NCI-H1092 treated with DMSO at 0.1 percent for 48 hours (cell line): ENCODE measurements around the gene KCNC3.

Experiments used
- DNase-seq: peaks from one replicate; lab custom pipeline; 2025; lab: John Stamatoyannopoulos, UW

Gene KCNC3

DNA sequence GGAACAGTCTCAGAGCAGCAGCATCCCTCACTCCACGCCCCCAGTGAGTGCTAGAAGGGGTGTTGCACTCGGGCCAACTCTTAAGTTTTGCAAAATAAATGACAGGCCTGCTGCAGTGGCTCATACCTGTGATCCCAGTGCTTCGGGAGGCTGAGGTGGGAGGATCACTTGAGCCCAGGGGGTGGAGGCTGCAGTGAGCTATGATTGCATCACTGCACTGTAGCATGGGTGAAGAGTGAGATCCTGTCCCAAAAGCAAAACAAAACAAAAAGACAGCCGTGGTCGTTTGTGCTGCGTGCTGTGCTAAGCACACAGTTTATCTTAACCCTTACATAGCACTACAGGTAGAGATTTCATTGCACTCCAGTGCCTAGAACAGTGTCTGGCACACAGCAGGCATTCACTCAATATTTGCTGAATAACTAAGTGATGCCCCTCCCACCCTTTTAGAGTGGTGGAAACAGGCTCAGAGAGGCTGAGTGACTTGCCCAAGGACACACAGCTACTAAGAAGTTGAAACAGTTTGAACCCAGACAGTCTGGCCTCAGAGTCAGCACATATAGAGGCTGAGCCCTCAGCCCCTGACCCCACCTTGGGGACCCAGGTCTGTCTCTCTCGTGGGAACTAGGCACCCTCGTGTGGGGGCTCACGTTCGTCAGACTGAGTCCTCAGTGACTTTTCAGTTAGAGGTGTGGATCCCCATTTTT is 18.3 kb downstream of the KCNC3 start:
- no peak for DNase-seq

DNA sequence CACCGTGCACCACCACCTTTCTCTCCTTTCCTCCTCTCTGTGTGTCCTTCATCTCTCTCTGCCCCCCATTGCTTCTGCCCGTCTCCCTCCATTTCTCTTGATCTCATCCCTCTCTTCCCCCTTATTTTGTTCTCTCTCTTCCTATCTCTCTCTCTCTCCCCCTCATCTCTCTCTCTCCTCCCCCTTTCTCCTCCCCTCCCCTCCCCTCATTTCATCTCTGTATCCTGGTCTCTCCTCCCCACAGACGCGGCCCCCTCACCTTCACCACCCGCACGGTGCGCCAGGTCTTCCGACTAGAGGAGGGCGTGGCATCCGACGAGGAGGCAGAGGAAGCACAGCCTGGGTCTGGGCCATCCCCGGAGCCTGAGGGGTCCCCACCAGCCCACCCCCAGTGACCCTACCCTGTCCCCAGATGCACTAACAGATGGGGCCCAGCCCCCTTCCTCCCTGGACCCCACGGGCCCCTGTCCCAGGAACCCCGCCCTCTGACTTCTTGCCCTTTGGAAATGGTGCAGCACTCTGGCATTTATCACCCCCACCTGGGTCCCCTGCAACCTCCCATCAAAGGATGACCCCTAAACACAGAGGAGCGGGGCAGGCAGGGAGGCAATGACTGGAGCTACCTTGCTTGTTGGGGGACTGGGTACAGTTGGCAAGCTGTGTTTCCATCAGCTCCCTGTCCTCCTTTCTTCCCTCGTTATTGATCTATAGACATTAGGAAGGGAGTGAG is 19.6 kb downstream of the KCNC3 start:
- no peak for DNase-seq

DNA sequence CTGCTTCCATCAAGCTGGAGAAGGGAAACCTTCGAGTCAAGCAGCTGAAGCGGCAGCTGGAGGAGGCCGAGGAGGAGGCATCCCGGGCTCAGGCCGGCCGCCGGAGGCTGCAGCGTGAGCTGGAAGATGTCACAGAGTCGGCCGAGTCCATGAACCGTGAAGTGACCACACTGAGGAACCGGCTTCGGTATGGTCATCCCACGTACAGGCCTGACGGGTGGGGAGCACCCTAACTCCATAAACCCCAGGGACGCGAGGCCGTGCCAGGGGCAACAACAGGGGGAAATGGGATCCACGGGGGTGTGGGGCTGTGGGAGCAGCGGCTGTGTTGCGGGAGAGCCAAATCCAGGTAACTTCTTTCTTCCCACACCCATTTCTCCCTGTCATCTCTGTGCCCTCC is 20.2 kb downstream of the KCNC3 start:
- no peak for DNase-seq

DNA sequence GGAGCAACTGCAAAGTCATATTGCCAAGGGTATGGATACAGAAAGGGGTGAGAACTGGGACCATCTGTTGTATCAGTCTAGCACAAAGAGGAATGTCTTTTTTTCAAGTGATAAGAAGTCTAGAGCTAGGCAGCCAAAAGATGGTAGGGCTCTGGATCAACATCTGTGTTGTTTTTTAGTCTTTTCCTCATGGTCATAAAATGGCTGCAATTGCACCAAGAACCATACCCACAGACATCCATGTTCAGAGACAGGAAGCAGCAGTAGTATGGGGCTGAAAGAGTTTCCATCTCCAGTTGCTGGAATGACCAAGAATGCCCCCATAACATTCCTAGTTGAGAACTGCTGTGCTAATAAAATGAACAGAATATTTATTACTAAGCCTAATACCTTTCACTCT is 25.6 kb downstream of the KCNC3 start:
- DNase-seq, result no peak

DNA sequence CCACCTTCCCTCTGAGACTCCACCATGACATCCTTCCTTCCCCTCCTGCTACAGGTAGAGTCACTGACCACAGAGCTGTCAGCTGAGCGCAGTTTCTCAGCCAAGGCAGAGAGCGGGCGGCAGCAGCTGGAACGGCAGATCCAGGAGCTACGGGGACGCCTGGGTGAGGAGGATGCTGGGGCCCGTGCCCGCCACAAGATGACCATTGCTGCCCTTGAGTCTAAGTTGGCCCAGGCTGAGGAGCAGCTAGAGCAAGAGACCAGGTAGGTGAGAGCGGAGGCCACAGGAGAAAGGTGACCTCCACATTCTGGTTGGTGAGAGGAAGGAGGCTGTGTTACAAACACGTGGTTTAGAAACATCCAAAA is 27.6 kb downstream of the KCNC3 start:
- no peak for DNase-seq

DNA sequence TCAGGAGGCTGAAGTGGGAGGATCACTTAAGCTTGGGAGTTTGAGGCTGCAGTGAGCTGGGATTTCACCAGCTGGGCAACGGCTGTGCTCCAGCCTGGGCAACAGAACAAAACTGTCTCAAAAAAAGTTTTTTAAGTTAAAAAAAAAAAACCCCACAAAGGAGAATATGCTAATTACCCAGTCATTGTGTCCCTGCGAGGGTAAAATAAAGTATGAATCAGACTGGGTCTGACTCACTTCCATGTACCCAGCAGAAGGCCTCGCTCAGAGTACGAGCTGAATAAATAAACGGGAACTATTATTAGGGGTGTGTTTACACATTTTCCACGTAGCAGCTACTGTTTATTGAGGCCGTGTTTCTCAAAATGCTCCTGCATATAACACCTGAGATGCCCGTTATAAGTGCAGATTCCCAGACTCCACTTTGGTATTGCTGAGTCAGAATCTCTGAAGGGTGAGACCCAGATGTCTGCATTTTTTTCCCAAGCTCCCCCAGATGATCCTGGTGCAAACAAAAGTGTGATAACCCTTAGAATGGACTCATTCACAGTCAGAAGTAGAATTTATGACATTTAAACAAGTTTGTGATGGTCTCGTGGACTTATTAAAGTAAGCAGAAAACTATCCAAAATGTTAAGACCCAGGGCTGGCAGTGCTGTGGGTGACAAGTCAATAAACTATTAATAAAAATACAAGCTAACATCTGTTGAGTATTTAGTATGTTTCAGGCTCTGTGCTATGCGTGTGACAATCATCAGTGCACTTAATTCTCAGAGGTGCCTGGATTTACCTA is 28.2 kb downstream of the KCNC3 start:
- no peak for DNase-seq

DNA sequence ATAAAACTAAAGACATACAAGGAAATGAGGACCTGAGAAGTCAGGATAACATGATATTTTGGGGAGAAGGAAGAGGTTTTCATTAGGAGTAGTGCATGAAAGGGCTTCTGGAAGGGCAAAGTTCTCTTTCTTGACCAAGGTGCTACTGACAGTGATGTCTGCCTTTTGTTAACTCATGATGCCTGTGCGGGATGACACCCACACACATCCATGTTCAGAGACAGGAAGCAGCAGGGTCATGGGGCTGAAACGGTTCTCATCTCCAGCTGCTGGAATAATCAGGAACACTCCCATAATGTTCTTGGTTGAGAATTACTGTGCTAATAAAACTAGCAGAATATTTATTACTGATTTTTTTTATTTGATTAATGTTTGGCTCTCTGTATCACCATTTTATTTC is 29.1 kb downstream of the KCNC3 start:
- DNase-seq, result no peak

DNA sequence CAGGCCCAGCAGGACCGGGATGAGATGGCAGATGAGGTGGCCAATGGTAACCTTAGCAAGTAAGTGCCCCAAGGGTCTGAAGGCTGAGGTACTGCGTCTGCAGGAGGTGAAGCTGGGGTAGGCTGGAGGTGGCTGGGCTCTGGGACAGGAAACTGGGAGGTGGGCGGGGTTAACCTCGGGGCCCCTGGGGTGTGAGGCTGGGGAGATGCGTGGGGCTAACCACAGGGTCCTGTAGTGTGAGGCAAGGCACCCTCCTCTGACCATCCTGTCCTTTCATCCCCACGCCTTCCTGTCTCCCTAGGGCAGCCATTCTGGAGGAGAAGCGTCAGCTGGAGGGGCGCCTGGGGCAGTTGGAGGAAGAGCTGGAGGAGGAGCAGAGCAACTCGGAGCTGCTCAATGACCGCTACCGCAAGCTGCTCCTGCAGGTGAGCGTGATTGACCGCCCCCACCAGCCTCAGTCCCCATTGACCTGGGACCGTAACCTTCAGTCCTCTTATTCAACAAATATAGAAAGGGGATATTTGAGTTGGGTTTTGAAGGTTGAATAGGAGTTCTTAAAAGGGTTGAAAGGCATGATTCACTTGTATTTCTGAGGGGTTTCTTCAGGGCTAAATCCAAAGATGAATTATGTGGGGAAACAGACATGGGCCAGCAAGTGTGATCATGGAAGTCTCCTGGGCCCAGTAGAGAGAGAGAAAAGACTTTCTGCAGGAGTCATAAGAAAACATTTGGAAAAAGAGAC is 35.7 kb downstream of the KCNC3 start:
- no peak for DNase-seq

DNA sequence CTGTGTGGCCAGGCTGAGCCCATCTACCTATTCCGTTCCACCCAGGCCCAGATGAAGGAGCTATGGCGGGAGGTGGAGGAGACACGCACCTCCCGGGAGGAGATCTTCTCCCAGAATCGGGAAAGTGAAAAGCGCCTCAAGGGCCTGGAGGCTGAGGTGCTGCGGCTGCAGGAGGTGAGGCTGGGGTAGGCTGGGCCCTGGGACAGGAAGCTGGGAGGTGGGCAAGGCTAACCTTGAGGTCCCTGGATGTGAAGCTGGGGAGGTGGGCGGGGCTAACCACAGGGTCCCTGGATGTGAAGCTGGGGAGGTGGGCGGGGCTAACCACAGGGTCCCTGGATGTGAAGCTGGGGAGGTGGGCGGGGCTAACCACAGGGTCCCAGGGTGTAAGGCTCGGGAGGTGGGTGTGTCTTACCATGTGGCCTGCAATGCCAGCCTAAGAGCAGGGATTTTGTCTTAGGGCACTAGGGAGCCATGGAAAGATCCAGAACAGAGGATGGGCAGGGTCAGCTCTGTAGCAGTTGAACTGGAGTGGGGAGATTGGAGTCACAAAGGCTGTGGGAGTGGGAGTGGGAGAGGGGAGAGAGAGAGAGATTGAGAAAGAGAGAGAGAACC is 36.9 kb downstream of the KCNC3 start:
- no peak for DNase-seq

DNA sequence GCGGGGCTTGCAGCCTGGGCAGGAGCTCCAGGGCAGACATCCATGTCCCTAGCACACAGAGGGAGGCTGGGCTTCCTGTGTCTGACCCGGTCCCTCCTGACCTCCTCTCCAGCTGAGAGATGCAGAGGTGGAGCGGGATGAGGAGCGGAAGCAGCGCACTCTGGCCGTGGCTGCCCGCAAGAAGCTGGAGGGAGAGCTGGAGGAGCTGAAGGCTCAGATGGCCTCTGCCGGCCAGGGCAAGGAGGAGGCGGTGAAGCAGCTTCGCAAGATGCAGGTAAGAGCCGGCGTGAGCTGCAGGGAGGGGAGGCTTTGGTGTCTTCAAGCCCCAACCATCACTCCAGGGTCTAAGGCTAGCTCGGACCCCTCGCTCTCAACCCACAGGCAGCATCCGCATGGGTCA is 38.4 kb downstream of the KCNC3 start:
- no peak for DNase-seq

DNA sequence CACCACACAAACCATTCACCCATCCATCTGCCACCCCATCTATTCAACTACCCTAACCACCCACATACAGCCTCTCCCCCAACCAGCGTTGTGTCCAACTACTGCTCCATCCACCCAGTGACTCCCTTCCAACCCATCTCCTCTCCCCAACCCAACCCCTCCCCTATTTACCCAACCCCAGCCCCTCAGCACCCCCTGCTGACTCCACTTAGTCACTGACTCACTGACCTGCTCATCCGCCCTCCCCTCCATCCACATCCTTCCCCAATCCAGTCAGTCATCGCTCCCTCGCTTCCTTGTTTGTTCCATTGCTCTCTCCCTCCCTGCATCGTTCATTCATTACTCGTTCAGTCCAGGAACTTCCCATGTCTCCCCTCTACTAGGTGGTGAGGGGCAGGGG is 39.2 kb downstream of the KCNC3 start:
- DNase-seq, result no peak

DNA sequence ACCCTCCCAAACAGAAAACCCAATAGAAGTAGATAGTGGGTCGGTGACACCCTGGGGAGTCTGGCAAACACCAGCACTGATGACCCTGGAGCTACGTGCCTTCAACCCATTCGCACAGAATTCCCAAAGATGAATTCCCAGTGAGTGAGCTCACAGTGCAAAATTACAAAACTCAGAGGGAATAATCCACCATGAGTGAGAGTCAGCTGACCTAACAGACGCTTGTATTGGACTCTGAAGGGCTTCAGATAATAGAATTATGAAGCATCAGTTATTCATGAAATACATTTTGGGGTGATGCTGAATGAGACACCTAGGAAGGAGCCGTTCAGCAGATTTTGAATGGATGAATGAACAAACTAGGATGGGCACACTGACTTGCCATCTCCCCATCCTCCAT is 40.2 kb downstream of the KCNC3 start:
- DNase-seq, result no peak

DNA sequence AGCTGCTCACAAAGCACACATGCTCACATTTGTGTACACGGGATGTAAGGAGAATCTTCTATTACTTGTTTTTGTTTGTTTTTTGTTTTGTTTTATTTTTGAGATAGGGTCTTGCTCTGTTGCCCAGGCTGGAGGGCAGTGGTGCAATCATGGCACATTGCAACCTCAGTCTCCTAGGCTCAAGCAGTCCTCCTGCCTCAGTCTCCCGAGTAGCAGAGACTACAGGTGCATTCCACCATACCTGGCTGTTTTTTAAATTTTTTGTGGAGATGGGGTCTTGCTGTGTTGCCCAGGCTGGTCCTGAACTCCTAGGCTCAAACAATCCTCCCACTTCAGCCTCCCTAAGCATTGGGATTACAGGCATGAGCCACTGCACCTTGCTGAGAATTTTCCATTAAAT is 41.8 kb downstream of the KCNC3 start:
- DNase-seq, result no peak

DNA sequence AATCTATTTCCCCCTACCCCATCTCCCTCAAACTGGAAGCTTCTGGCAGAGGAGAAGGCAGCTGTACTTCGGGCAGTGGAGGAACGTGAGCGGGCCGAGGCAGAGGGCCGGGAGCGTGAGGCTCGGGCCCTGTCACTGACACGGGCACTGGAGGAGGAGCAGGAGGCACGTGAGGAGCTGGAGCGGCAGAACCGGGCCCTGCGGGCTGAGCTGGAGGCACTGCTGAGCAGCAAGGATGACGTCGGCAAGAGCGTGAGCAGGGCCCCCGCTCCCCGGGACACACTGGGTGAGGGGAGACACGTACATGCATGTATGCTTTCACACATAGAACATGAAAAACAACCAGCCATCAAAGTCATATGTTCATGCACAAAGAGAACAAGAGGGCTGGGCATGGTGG is 42.7 kb downstream of the KCNC3 start:
- no peak for DNase-seq

DNA sequence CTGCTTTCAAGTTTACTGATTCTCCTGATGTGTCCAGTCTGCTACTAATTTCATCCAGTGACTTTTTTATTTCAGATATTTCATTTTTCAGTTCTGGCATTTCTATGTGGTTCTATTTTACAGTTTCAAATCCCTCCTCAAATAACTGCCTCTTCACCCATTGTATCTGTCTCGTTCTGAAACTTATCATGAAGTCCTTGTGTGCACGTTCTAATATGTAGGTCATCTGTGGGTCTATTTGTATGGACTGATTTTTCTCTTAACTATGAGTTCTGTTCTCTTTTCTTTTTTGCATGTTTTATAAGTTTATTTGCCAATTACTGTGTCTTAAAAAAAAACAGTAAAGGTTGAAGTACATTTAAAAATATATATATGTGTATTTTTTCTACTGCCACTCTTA is 43.3 kb downstream of the KCNC3 start:
- DNase-seq, result no peak

DNA sequence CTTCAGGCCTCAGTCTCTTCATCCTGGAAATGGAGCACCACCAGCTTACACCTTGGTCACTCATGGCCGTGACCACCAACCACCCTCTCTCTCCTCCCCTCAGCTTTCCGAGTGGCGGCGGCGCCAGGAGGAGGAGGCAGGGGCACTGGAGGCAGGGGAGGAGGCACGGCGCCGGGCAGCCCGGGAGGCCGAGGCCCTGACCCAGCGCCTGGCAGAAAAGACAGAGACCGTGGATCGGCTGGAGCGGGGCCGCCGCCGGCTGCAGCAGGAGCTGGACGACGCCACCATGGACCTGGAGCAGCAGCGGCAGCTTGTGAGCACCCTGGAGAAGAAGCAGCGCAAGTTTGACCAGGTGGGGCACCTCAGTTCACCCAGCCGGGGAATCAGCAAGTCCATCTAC is 47.7 kb downstream of the KCNC3 start:
- DNase-seq, result no peak

DNA sequence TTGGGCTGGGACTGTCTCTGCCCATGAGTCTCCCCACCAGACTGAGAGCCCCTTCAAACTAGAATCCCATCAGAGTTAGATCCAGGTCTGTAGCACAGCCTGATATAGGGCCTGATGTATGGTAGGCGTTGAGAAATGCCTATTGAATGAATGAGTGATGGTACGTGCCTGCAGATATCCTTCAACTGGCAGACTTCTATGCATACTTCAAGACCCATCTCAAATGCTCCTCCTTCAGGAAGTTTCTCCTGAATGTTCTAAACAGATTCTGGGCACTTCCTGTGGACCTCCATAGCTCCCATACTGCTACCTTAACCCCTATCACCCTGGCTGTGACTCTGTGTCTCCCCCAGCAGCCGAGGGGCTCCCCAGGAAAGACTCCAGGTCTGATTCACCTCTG is 48.2 kb downstream of the KCNC3 start:
- DNase-seq, result no peak

DNA sequence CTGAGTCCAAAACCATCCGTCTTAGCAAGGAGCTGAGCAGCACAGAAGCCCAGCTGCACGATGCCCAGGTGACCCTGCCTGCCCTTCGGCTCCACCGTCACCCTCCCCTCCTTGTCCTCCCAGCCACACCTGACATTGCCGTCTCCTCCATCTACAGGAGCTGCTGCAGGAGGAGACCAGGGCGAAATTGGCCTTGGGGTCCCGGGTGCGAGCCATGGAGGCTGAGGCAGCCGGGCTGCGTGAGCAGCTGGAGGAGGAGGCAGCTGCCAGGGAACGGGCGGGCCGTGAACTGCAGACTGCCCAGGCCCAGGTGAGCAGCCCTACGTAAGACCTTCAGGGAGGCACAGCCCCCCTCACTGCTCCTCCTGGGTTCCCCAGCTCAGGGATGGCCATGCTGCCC is 49.1 kb downstream of the KCNC3 start:
- DNase-seq, result no peak

DNA sequence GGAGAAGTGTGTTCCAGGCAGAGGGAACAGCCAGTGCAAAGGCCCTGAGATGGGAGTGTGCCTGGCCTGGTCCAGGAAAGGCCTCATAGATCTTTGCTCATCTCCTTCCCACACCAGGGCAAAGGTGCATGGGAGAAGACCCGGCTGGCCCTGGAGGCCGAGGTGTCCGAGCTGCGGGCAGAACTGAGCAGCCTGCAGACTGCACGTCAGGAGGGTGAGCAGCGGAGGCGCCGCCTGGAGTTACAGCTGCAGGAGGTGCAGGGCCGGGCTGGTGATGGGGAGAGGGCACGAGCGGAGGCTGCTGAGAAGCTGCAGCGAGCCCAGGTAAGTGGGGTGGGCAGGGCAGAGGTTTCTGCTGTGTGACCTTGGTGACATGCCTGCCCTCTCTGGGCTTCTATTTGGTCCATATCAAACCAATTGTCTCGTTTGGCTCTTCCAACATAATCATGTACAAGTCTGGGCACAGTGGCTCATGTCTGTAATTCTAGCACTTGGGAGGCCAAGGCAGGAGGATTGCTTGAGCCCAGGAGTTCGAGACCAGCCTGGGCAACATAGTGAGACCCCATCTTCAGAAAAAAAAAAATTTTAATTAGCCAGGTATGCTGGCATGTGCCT is 51.1 kb downstream of the KCNC3 start:
- DNase-seq, result no peak

DNA sequence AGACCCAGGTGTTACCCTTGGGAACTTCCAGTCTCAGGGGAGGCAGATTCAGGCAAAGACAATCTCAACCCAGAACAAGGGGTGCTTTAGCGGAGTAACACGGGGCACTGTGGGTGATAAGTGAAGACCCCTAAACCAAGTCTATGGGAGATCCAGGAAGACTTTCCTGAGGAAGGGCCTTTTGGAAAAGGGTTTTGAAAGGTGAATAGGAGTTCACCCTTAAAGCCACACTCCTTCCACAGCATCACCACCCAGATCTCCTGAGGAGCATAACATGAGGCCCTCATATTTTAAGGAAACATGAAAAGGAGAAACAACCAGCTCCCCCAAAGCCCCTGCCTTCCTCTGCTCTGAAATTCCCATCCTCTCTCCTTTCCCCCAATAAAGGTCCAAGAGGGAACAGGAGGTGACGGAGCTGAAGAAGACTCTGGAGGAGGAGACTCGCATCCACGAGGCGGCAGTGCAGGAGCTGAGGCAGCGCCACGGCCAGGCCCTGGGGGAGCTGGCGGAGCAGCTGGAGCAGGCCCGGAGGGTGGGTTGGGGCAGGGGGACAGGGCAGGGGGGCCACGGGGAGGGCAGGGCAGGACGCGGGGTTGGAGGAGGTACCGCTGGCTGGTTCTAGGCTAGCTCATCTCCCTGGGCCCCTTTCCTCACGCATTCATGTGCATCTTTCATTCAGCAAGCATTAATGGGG is 52.7 kb downstream of the KCNC3 start:
- no peak for DNase-seq
